ENCODE measurements around the gene SYT1.

DNA sequence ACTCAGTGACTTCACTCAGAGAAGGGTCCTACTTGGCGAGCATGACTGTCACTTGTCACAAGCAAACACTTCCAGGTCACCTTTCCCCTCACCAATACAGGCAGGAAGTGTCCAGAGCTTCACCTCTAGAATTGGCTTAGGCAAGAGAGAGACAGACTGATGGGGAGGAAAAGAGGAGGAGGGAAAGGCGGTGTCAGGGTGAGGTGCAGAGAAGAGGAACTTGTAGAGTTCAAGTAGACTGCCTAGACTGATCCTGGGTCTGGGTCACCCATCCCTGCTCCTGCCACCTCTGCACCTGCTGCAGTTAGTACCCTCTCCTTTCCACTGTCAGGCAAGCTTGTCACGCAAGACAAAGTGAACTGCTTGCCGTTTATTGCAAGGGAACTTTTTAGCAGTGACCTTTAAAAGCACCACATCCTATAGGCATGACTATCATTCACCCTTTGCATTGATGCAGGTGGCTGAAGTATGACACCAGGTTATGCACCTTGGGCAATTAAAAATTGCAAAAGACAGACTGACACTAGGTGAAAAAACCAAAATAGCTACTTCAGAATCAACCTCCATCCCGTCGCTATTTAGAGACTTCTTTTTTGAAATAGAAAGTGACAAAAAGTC is 292.4 kb downstream of the SYT1 start:
- no peak for TF ChIP-seq CTCF (IDR thresholded peaks at IDR 0.05)
- no peak for TF ChIP-seq ZFX (IDR thresholded peaks at IDR 0.05; ENCODE audit: borderline replicate concordance)

Data from 22Rv1 (cell line).